Astrocyte of the spinal cord (primary cell): Measurements from ENCODE around the gene FER1L5.

Source experiments
- DNase-seq: peaks from one replicate; pipeline ENCODE4 v3.0.0; 2011; ENCODE audit warnings: low read depth, low spot score
- H3K4me3 ChIP-seq: 2 replicates; pipeline ENCODE4 v1.5.1; 2011; ENCODE audit warnings: low read depth, mild to moderate bottlenecking, low read length, moderate library complexity
- CTCF ChIP-seq: IDR thresholded peaks from 2 replicates; pipeline ENCODE4 v1.5.1; 2012; ENCODE audit warnings: low read depth, mild to moderate bottlenecking, low read length, inconsistent platforms
- in situ Hi-C: cut with HindIII; loops from 2 replicates; pipeline ENCODE4 v1.10.0; 2017; ENCODE audit warnings: low sequenced_read_pairs

Gene FER1L5

GRCh38 chr2:96700086-96700485 lies 57.5 kb downstream of the FER1L5 start:
- in situ Hi-C loops, result no loop called here
- H3K4me3 ChIP-seq, result no peak overlapping the region
- no peak for TF ChIP-seq CTCF
- no peak for DNase-seq

- H3K4me3 ChIP-seq, result no peak overlapping the region
- in situ Hi-C loops, result no loop called here
- DNase-seq, result no peak
- TF ChIP-seq CTCF, result no peak
Measured at GRCh38 chr2:96701636-96702035, 59.1 kb downstream of the FER1L5 start.

- TF ChIP-seq CTCF, result no peak
- DNase-seq, result no peak
- in situ Hi-C loops, result no loop called here
Measured at GRCh38 chr2:96702098-96702785, 59.7 kb downstream of the FER1L5 start.

GRCh38 chr2:96703021-96703751 lies 60.6 kb downstream of the FER1L5 start:
- TF ChIP-seq CTCF, result no peak
- H3K4me3 ChIP-seq, result no peak overlapping the region
- in situ Hi-C loops, result no loop called here
- DNase-seq, result no peak

More at GRCh38 chr2:96702098-96702785, 59.7 kb downstream of the FER1L5 start:
- no peak overlapping the region for H3K4me3 ChIP-seq

- no peak overlapping the region for H3K4me3 ChIP-seq
- in situ Hi-C loops, result no loop called here
- TF ChIP-seq CTCF, result no peak
- DNase-seq, result no peak
Measured at GRCh38 chr2:96710985-96711384, 68.4 kb downstream of the FER1L5 start.

- DNase-seq, result no peak
- in situ Hi-C loops, result no loop called here
- H3K4me3 ChIP-seq, result no peak overlapping the region
- TF ChIP-seq CTCF, result no peak
Measured at GRCh38 chr2:96715658-96716057, 73.1 kb downstream of the FER1L5 start.
